GM23338 (cell line): Measurements from ENCODE around the gene DHX30. TPM values are rescaled to one million over a fixed set of nuclear protein-coding genes. Genes with fewer than 3 reads are reported as not detected.

Experiments used
- microRNA counts: library from miRNA; unstranded; fragments of <30 nt; microRNA quantifications from one replicate; lab custom pipeline; 2017
- microRNA-seq: library from miRNA; unstranded; fragments of <30 nt; microRNA quantifications from one replicate; pipeline ENCODE4, GENCODE V29; 2017
- polyA plus RNA-seq: library from polyadenylated mRNA; unstranded; fragments of >200 nt; fragmentation: Nextera tagmentation; extraction: Ambion mirVana; gene quantifications from 2 replicates; pipeline ENCODE4 v1.2.1, GENCODE V29; 2016
- small RNA-seq: library from RNA; depleted of rRNA; stranded (forward); fragments of <200 nt; gene quantifications from one replicate; pipeline ENCODE3, GENCODE V24; 2014; ENCODE audit warnings: low replicate concordance
- total RNA-seq: library from RNA; depleted of rRNA; stranded (reverse); fragments of >200 nt; shearing (Covaris generic); gene quantifications from 2 replicates; pipeline ENCODE4 v1.2.3, GENCODE V29; 2014; rRNA removed

DHX30 gene
- total and polyA plus RNA-seq, 2 experiments from 2014 or later = 47.5 to 125 TPM

MicroRNAs encoded within 50 kb of the gene (microRNA counts, 767-probe panel; counts per million panel counts)
- microRNA hsa-miR-1226-3p (lab: Ali Mortazavi, UCI) = not detected

Small RNA genes lying within 50 kb of the gene (microRNA-seq; reads per million reads assigned to microRNA genes)
- gene MIR1226 = 15.5 reads per million, percentile 40 among the genes with 10 or more reads in this experiment

Small RNA genes lying within 50 kb of the gene (small RNA-seq; reads per million reads assigned to genes)
- gene MIR1226 (0.20 reads per million), gene RF02271 (not detected)

Other genes with a start within 250 kb of the DHX30 start
- 3.4 and 4.3 TPM in 2 replicates for gene CSPG5, start 224.3 kb upstream of the DHX30 start, total RNA-seq
- 0.86 and 1.3 TPM in 2 replicates for gene CSPG5, start 224.3 kb upstream of the DHX30 start, polyA plus RNA-seq
- 151 and 171 TPM in 2 replicates for gene SMARCC1, start 21.2 kb upstream of the DHX30 start, total RNA-seq
- 93.7 and 105 TPM in 2 replicates for gene SMARCC1, start 21.2 kb upstream of the DHX30 start, polyA plus RNA-seq
- gene MAP4, start 213.3 kb downstream of the DHX30 start, total RNA-seq = 103 and 108 TPM in 2 replicates
- gene MAP4, start 213.3 kb downstream of the DHX30 start, polyA plus RNA-seq = 102 and 113 TPM in 2 replicates